ENCODE results near the gene HBG2.
"Not testable (repeated sequence)": the region's sequence is repeated elsewhere in the genome, so short reads cannot be mapped to it uniquely, and the experiment has no call there.

The HBG2 gene

GRCh38 chr11:5249807-5250396, 4.7 kb downstream of the HBG2 start, which contains the start of gene HBG1:
Gene HBG1, minus strand, starts transcription at chr11:5249857. Its CDS starts 53 bp downstream, at chr11:5249804.
- not testable (repeated sequence) for DNase-seq (ENCODE audit: low read depth in 3 of 3)

GRCh38 chr11:5248498-5248897, 6.1 kb downstream of the HBG2 start:
- DNase-seq (ENCODE audit: low read depth in 3 of 3), result not testable (repeated sequence)

- no peak for DNase-seq (ENCODE audit: low read depth in 3 of 3)
Measured at GRCh38 chr11:5247472-5248192, 6.9 kb downstream of the HBG2 start.

GRCh38 chr11:5246772-5247471, 7.7 kb downstream of the HBG2 start:
- DNase-seq (ENCODE audit: low read depth in 3 of 3), result no peak

GRCh38 chr11:5245155-5245554, 9.4 kb downstream of the HBG2 start:
- no peak for DNase-seq (ENCODE audit: low read depth in 3 of 3)

GRCh38 chr11:5243816-5244180, 10.8 kb downstream of the HBG2 start:
- DNase-seq (ENCODE audit: low read depth in 3 of 3), result no peak

GRCh38 chr11:5242933-5243815, 11.4 kb downstream of the HBG2 start:
- DNase-seq (ENCODE audit: low read depth in 3 of 3), result no peak

GRCh38 chr11:5242208-5242607, 12.4 kb downstream of the HBG2 start:
- DNase-seq (ENCODE audit: low read depth in 3 of 3), result no peak

- no peak for DNase-seq (ENCODE audit: low read depth in 3 of 3)
Measured at GRCh38 chr11:5241458-5241857, 13.1 kb downstream of the HBG2 start.

GRCh38 chr11:5240458-5240857, 14.1 kb downstream of the HBG2 start:
- DNase-seq (ENCODE audit: low read depth in 3 of 3), result no peak

GRCh38 chr11:5240056-5240455, 14.5 kb downstream of the HBG2 start:
- DNase-seq (ENCODE audit: low read depth in 3 of 3), result no peak

GRCh38 chr11:5239046-5239445, 15.5 kb downstream of the HBG2 start:
- no peak for DNase-seq (ENCODE audit: low read depth in 3 of 3)

- DNase-seq (ENCODE audit: low read depth in 3 of 3), result no peak
Measured at GRCh38 chr11:5238486-5238885, 16.1 kb downstream of the HBG2 start.

- DNase-seq (ENCODE audit: low read depth in 3 of 3), result no peak
Measured at GRCh38 chr11:5237420-5237819, 17.2 kb downstream of the HBG2 start.

- no peak for DNase-seq (ENCODE audit: low read depth in 3 of 3)
Measured at GRCh38 chr11:5235364-5236095, 19.1 kb downstream of the HBG2 start.

GRCh38 chr11:5234381-5234834, 20.2 kb downstream of the HBG2 start, which contains the start of gene HBD:
Gene HBD, minus strand, starts transcription at chr11:5234483. Its CDS starts 50 bp downstream, at chr11:5234433.
- no peak for DNase-seq (ENCODE audit: low read depth in 3 of 3)

GRCh38 chr11:5233307-5233706, 21.3 kb downstream of the HBG2 start:
- DNase-seq (ENCODE audit: low read depth in 3 of 3), result no peak

- DNase-seq (ENCODE audit: low read depth in 3 of 3), result no peak
Measured at GRCh38 chr11:5232821-5233220, 21.8 kb downstream of the HBG2 start.

GRCh38 chr11:5232176-5232575, 22.4 kb downstream of the HBG2 start:
- no peak for DNase-seq (ENCODE audit: low read depth in 3 of 3)

GRCh38 chr11:5231111-5231510, 23.5 kb downstream of the HBG2 start:
- no peak for DNase-seq (ENCODE audit: low read depth in 3 of 3)

- DNase-seq (ENCODE audit: low read depth in 3 of 3), result no peak
Measured at GRCh38 chr11:5230266-5230665, 24.3 kb downstream of the HBG2 start.

All from stimulated activated CD4-positive, alpha-beta T cell treated with anti-CD3 and anti-CD28 coated beads, TNF-alpha, amount 100 ng/mL, for 48 hours (primary cell).